HepG2 (cell line): ENCODE measurements around the gene TBC1D21. TPM values are rescaled to one million over a fixed set of nuclear protein-coding genes. Genes with fewer than 3 reads are reported as not detected.

Experiments used
- CENPBD1 ChIP-seq: sonication (generic); formaldehyde crosslinking; IDR thresholded peaks from 2 replicates; pipeline ENCODE4 v1.8.0; 2022; ENCODE audit warnings: missing genetic modification reagents, low read depth, mild to moderate bottlenecking, borderline replicate concordance
- GPN1 ChIP-seq: sonication (generic); formaldehyde crosslinking; IDR thresholded peaks from 2 replicates; pipeline ENCODE4 v1.5.1; 2020; ENCODE audit warnings: missing genetic modification reagents, borderline replicate concordance
- MEIS2 ChIP-seq: sonication (generic); formaldehyde crosslinking; IDR thresholded peaks from 2 replicates; pipeline ENCODE4 v1.9.0; 2021; ENCODE audit warnings: mild to moderate bottlenecking, missing genetic modification reagents
- TCF12 ChIP-seq, 2 experiments: fragments of 450-650 bp in 1 of 2; sonication (generic) in 1 of 2; formaldehyde crosslinking in 1 of 2; IDR thresholded peaks; 2 replicates each; pipeline versions ENCODE4 v1.6.1 to v1.8.0; 2017 to 2022; ENCODE audit warnings: antibody characterized with exemption in 1 of 2, mild to moderate bottlenecking in 1 of 2, missing genetic modification reagents in 1 of 2, moderate library complexity in 1 of 2
- ZBTB20 ChIP-seq: sonication (generic); formaldehyde crosslinking; IDR thresholded peaks from 2 replicates; pipeline ENCODE4 v1.8.1; 2023; ENCODE audit warnings: missing genetic modification reagents, low read depth, mild to moderate bottlenecking, borderline replicate concordance
- ZNF274 ChIP-seq: sonication (generic); formaldehyde crosslinking; IDR thresholded peaks from 2 replicates; pipeline ENCODE4 v1.5.1; 2020; ENCODE audit warnings: mild to moderate bottlenecking, missing genetic modification reagents
- polyA plus RNA-seq, 8 experiments: library from polyadenylated mRNA; depleted of rRNA in 3 of 8; stranded (reverse) in 7 of 8; unstranded in 1 of 8; fragments of >200 nt; fragmentation: Illumina TruSeq in 4 of 8; extraction: Trizol in 4 of 8; gene quantifications; 2 replicates each; pipeline versions ENCODE4 v1.2.1 to v1.2.3, GENCODE V29; 2011 to 2016; ENCODE audit warnings: low read depth in 4 of 8, missing spikeins in 1 of 8, mixed read lengths in 1 of 8; ENCODE audit not compliant: insufficient read depth in 1 of 8
- total RNA-seq, 5 experiments: library from RNA; depleted of rRNA; stranded (reverse); fragments of >200 nt; fragmentation: Illumina TruSeq; extraction: Trizol; gene quantifications; 2 replicates each; pipeline ENCODE4 v1.2.3, GENCODE V29; 2016; ENCODE audit warnings: low read depth in 1 of 5
- TF ChIP-seq, protein P1 (sequence below): sonication (generic); formaldehyde crosslinking; IDR thresholded peaks from 2 replicates; pipeline ENCODE4 v1.5.1; 2020; ENCODE audit warnings: missing genetic modification reagents, mild to moderate bottlenecking, borderline replicate concordance
- TF ChIP-seq, protein P2 (sequence below), 2 experiments: sonication (generic) in 1 of 2; formaldehyde crosslinking in 1 of 2; IDR thresholded peaks; 2 replicates each; pipeline versions ENCODE4 v1.4.0 to v1.6.1; 2018 to 2020; ENCODE audit warnings: missing genetic modification reagents in 2 of 2, borderline replicate concordance in 1 of 2, low read depth in 1 of 2, mild to moderate bottlenecking in 1 of 2, missing biosample characterization in 1 of 2

Gene TBC1D21
- total and polyA plus RNA-seq, 2 of the 13 experiments (the other 11 are each of a cell fraction or from before 2014, with no cell fraction given), result not detected

DNA sequence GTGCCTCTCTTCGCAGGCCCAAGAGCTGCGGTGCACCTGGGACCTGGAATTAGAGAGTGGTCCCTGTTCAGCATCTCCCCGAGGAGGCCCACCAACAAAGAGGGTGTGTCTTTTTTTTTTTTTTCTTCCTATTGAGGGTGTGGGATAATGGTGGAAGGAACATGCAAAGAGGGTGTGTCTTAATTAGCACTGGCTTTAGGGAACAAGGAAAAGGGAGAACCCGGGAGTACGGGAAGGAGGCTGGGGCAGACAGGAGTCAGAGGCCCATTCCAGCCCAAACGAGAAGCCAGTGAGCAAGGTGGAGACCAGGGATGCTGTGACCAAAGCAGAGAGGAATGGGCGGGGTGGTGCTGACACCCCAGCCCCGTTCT, 52.5 kb downstream of the TBC1D21 start (continued):
- TF ChIP-seq MEIS2 (CRISPR knock-in tag), result no peak
- no peak for TF ChIP-seq TCF12 (IDR thresholded peaks at IDR 0.05)
- TF ChIP-seq TCF12 (CRISPR knock-in tag; IDR thresholded peaks at IDR 0.05), result no peak
- no peak for TF ChIP-seq GPN1 (CRISPR knock-in tag)
- TF ChIP-seq, protein P1, sequence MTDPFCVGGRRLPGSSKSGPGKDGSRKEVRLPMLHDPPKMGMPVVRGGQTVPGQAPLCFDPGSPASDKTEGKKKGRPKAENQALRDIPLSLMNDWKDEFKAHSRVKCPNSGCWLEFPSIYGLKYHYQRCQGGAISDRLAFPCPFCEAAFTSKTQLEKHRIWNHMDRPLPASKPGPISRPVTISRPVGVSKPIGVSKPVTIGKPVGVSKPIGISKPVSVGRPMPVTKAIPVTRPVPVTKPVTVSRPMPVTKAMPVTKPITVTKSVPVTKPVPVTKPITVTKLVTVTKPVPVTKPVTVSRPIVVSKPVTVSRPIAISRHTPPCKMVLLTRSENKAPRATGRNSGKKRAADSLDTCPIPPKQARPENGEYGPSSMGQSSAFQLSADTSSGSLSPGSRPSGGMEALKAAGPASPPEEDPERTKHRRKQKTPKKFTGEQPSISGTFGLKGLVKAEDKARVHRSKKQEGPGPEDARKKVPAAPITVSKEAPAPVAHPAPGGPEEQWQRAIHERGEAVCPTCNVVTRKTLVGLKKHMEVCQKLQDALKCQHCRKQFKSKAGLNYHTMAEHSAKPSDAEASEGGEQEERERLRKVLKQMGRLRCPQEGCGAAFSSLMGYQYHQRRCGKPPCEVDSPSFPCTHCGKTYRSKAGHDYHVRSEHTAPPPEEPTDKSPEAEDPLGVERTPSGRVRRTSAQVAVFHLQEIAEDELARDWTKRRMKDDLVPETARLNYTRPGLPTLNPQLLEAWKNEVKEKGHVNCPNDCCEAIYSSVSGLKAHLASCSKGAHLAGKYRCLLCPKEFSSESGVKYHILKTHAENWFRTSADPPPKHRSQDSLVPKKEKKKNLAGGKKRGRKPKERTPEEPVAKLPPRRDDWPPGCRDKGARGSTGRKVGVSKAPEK (CRISPR knock-in tag), result no peak
- no peak for TF ChIP-seq ZNF274 (CRISPR knock-in tag)
- TF ChIP-seq, protein P2, sequence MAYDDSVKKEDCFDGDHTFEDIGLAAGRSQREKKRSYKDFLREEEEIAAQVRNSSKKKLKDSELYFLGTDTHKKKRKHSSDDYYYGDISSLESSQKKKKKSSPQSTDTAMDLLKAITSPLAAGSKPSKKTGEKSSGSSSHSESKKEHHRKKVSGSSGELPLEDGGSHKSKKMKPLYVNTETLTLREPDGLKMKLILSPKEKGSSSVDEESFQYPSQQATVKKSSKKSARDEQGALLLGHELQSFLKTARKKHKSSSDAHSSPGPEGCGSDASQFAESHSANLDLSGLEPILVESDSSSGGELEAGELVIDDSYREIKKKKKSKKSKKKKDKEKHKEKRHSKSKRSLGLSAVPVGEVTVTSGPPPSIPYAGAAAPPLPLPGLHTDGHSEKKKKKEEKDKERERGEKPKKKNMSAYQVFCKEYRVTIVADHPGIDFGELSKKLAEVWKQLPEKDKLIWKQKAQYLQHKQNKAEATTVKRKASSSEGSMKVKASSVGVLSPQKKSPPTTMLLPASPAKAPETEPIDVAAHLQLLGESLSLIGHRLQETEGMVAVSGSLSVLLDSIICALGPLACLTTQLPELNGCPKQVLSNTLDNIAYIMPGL (CRISPR knock-in tag; IDR thresholded peaks at IDR 0.05; ENCODE audit: borderline replicate concordance in 1 of 2, low read depth in 1 of 2), result no peak
- no peak for TF ChIP-seq CENPBD1 (CRISPR knock-in tag)
- TF ChIP-seq ZBTB20, result no peak
